Small intestine (tissue), 7 donors: ENCODE results near the gene NFATC1. TPM values are rescaled to one million over a fixed set of nuclear protein-coding genes. Genes with fewer than 3 reads are reported as not detected.

Source experiments
- DNase-seq, 2 donors: peaks; one replicate each; pipeline versions ENCODE4 v3.0.0 to v3.0.0-alpha.2; 2013
- FAIRE-seq: peaks from 2 replicates; lab custom pipeline; 2012; peaks lifted over from hg19 to GRCh38; lab: Jason Lieb, UNC
- H3K27ac ChIP-seq, 3 donors: one replicate each; pipeline ENCODE4 v1.5.1; 2013; ENCODE audit warnings: low read length in 2 of 3, mild to moderate bottlenecking in 2 of 3, control low read depth in 1 of 3, inconsistent platforms in 1 of 3, low read depth in 1 of 3, moderate library complexity in 1 of 3
- H3K27me3 ChIP-seq, 3 donors: one replicate each; pipeline ENCODE4 v1.6.1; 2013; ENCODE audit warnings: low read length in 3 of 3, inconsistent platforms in 1 of 3; ENCODE audit not compliant: control insufficient read depth in 3 of 3, insufficient read depth in 3 of 3
- H3K36me3 ChIP-seq, 3 donors: one replicate each; pipeline ENCODE4 v1.6.1; 2013; ENCODE audit warnings: low read length in 3 of 3, inconsistent platforms in 1 of 3, low read depth in 1 of 3, mild to moderate bottlenecking in 1 of 3, moderate library complexity in 1 of 3; ENCODE audit not compliant: control insufficient read depth in 3 of 3, insufficient read depth in 2 of 3
- H3K4me1 ChIP-seq, 3 donors: one replicate each; pipeline ENCODE4 v1.6.1; 2013; ENCODE audit warnings: low read length in 2 of 3, inconsistent platforms in 1 of 3, low read depth in 1 of 3, mild to moderate bottlenecking in 1 of 3, moderate library complexity in 1 of 3; ENCODE audit not compliant: control insufficient read depth in 3 of 3, insufficient read depth in 2 of 3
- H3K4me3 ChIP-seq, 3 donors: one replicate each; pipeline ENCODE4 v1.5.1; 2013; ENCODE audit warnings: low read length in 3 of 3, control low read depth in 1 of 3, inconsistent platforms in 1 of 3, low read depth in 1 of 3, mild to moderate bottlenecking in 1 of 3, moderate library complexity in 1 of 3
- H3K9me3 ChIP-seq, 2 donors: one replicate each; pipeline ENCODE4 v1.6.1; 2013; ENCODE audit warnings: low read depth in 1 of 2, low read length in 1 of 2; ENCODE audit not compliant: control insufficient read depth in 2 of 2, insufficient read depth in 1 of 2
- WGBS, 3 donors: extraction: QIAGEN DNeasy Blood & Tissue Kit; methylation state at CpG; one replicate each; pipeline ENCODE4 v1.1.7; 2013; 5-methylcytosine and 5-hydroxymethylcytosine counted together
- polyA plus RNA-seq, 4 donors: library from polyadenylated mRNA; stranded (reverse) in 3 of 4; unstranded in 1 of 4; fragments of 200-250 nt in 3 of 4; fragments of 120-200 nt in 1 of 4; gene quantifications; one replicate each; pipeline versions ENCODE4 v1.2.1 to v1.2.3, GENCODE V29; 2013
- donor health status: healthy with polysubstance abuse.
- donor health status: control.
- donor health status: control.
- donor health status: Bipolar disorder and iron deficiency.
- donor health status: healthy.

The NFATC1 gene
- polyA plus RNA-seq, 4 donors = 0.67 to 5.9 (median 2.2) TPM

DNA sequence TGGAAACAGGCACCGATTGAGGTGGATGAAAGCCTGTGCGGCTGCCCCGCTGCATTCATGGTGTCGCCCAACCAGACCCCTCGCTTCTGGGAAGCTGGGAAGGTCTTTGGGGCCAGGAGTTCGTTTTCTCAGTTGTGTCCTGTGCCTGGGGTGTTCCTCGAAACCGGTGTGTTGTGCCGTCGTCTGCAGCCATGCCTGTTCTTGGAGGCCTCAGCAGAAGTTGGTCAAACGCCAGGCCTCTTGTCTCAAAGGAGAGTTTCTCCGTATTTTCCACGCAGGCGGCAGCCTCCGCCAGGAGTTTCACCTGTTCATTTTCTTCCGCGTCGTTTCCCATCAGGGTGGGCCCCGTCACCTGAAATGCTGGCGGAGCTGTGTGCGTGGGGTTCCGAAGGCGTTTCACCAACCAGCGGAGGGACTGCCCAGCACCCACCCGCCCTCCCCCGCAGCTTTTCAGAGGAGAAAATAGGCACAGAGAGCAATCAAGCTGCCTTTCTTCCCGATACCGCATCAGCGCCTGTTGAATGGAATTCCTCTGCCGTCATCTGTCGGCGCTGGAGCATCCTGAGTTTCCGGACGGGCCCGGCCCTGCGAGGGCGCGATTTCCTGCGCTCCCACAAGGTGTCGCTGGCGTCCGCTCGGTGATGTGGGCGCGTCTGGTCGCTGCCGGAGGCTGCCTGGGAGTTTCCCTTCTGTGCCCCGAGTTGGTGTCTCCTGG lies 17.0 kb upstream of the NFATC1 start:
- Histone ChIP-seq H3K4me3 (no peak overlapping the region), H3K4me1 (no peaks in the 10 kb centered on the region), H3K9me3 (no peaks in the 10 kb centered on the region), H3K36me3 (peaks cover 0 to 37% (median 2%) of the 10 kb centered on the region in 3 donors), H3K27ac (no peak overlapping the region), H3K27me3 (no peaks in the 10 kb centered on the region)
- no peak for FAIRE-seq
- DNase-seq = peak; percentile 67 to 84
- WGBS, 3 donors = 44 to 47% (median 45%) methylated on average over 48 of the region's 48 CpGs

DNA sequence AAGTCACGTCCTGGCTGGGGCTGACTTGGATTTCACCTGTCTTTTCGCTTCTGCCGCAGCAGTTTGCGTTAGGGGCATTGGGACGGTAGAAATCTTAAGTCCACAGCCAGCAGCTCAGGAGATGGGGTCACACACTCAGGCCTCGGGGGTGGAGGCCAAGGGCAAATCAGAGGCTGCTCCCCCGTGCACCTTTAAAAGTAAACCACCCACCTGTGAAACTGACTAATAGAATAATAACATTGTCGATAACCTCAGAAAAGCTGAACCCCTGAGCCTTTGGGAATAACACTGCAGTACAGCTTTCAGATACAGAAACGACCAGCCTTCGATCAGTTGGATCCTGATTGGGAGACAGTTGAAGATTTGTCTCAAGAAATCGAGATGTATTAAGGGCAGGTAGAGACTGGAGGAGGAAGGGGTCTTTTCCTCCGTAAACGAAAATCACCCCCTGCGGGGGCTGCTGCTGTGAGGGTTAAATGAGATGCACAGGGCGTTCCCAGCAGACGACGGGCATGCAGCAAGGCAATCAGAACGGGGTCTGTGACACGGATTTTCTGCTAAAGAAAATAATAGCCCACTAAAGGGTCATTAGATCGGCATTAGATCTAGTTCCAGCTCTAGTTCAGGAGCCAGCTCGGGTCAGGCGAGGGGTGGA lies 16.4 kb upstream of the NFATC1 start:
- 64 to 70% (median 65%) methylated on average over 22 of the region's 22 CpGs for WGBS, 3 donors
- Histone ChIP-seq H3K4me1 (no peaks in the 10 kb centered on the region), H3K4me3 (no peak overlapping the region), H3K27ac (no peak overlapping the region), H3K9me3 (no peaks in the 10 kb centered on the region), H3K27me3 (no peaks in the 10 kb centered on the region), H3K36me3 (peaks cover 0 to 35% (median 2%) of the 10 kb centered on the region in 3 donors)
- DNase-seq = no peak
- FAIRE-seq = no peak

DNA sequence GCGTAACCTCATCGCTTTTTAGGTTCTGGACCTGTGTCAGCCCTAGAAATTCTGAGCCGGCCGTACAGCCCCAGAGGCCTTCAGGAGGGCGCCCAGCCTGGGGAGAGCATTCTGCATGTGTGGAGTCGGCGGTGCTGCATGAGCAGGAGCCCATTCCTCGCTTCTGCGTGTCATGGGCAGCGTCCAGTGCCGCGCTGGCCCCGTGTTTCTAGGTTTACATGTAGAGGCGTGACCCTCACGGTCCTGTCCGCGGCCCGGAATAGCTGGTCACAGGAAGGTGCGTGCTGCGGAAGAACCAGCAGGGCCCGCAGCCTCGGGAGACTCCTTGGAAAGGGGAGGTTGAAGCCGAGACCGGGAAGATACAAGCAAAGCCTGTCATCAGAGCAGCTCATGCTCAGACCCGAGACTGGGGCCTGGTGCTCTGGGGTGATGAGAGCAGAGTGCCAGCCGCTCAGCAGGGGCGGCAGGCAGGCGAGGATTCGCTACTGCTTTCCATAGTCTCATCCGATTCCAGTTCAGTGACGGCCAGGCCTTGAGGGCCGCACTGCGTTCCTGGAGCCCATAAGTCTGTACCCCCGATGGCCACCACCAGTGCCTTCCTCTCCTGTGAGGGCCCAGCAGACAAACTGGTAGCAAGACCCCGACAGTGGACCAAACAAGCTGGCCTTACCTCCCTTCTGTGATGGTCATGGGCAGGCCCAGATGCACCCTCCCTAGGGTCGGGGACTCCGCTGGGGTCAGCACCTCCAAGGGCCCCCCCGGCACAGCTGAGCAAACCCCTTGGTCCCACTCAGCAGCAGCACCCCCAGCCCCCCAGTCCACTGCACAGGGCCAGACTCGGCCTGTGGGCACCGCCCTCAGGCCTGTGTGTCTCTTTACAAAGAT lies 15.6 kb upstream of the NFATC1 start:
- no peak for FAIRE-seq
- no peak overlapping the region for H3K4me3 ChIP-seq
- H3K27me3 ChIP-seq = no peaks in the 10 kb centered on the region
- no peaks in the 10 kb centered on the region for H3K9me3 ChIP-seq
- H3K27ac ChIP-seq = no peak overlapping the region
- no peaks in the 10 kb centered on the region for H3K4me1 ChIP-seq
- WGBS, 3 donors = 89 to 94% (median 92%) methylated on average over 40 of the region's 40 CpGs
- peaks cover 0 to 31% (median 2%) of the 10 kb centered on the region in 3 donors for H3K36me3 ChIP-seq
- DNase-seq = no peak

DNA sequence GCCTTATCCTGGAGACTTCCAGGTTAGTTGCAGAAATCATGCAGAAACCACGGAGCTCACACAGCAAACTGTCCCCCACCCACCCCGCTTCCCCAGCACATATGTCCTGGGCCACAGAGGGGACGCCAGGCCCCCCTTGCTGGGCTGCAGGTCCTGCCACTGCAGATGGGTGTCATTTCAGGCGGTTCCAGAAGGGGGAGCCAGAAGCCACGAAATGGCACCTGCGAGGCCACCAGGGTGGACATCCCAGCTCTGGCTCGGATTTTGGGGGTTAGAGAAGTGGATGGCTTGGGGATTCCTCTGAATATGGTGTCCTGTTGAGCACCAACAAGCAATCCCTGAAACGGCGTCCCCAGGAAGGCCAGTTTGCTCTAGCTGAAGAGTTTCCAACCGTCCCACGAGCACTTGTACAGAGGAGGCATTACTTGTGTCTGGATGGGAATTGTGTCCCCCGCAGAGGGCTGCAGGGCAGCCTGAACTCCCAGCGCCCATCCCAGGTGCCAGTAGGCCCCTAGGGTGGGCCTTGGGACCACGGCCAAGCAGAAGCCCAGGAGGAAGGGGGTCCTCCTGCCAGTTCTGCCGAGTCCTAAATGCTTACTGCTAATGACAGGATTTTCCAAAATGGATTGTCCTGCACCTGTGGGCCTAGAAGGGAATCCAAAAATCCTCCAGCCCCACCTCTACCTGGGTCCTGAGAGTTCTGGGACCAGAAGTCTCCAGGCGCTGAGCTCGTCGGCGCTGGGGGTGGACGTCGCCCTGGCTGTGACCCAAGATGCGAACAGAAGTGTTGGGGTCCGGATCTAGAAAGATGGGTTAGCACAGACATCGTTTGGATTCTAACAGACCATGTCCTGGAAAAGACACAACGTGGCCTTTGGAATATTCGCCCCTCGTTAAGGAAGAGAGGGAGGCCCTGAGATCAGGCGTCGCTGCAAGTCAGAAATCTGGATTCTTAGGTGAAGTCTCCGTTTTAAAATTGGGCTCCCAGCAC lies 14.6 kb upstream of the NFATC1 start:
- Histone ChIP-seq H3K27ac (no peak overlapping the region), H3K36me3 (peaks cover 0 to 31% (median 2%) of the 10 kb centered on the region in 3 donors), H3K27me3 (no peaks in the 10 kb centered on the region), H3K9me3 (no peaks in the 10 kb centered on the region), H3K4me1 (no peaks in the 10 kb centered on the region), H3K4me3 (no peak overlapping the region)
- FAIRE-seq (no peak), DNase-seq (peak; percentile 37 to 56)
- WGBS, 3 donors = 49 to 62% (median 55%) methylated on average over 30 of the region's 30 CpGs

DNA sequence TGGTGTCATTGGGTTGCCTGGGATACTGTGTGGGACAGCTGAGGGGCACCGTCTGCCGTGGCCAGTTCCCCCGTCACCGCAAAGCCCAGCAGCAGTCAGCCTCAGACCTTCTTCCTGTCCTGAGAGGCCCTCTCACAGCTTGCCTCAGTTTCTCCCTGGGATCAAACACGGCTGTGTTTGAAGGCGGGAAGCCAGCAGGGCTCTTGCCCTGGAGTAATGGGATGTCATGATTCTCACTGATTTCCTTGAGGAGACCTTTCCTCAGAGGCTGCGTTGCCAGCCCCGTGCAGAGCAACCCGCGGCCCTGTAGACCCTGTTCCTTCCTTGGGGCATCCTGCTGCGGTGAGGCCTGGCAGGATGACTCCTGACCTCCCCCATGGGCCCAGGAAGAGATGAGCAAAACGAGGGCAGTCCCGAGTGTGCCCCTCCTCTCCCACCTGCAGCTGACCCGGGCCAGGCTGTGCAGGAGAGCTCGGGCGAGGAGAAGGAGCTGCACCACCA lies 13.9 kb upstream of the NFATC1 start:
- no peak for DNase-seq

DNA sequence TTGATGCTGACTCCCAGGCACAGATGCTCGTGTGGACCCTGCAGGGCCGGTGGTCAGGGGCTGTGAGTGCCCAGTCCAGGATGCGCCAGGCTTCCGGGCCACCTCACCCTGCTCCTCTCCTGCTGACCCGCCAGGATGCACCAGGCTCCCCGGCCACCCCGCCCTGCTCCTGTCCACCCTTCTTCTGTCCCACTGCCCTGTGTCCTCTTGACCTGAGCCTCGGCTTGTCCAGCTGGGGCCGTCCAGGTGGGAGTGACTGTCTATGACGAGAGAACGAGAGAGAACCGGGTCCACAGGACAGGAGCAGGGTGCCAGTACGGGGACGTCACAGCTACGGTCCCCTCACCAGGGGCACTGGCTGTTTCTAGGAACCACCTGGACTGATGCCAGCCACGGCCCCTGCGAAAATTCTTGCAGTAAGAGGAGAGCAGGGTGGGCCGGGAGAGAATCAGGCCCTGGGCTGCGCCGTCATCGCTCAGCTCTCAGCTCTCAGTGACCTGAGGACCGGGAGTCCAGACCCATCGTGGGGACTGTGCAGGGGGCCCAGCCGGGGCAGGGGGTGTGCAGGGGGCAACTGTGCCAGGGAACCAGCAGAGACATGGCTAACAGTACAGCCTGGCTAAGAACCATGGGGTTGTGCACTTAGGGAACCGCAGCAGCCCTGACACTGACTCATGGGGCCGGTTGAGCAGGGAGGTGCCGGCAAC lies 12.9 kb upstream of the NFATC1 start:
- H3K27ac ChIP-seq = no peak overlapping the region
- DNase-seq (no peak), FAIRE-seq (no peak)
- H3K36me3 ChIP-seq = peaks cover 0 to 22% (median 0%) of the 10 kb centered on the region in 3 donors
- H3K4me3 ChIP-seq = no peak overlapping the region
- no peaks in the 10 kb centered on the region for H3K9me3 ChIP-seq
- no peaks in the 10 kb centered on the region for H3K4me1 ChIP-seq
- 57 to 78% (median 62%) methylated on average over 27 of the region's 27 CpGs for WGBS, 3 donors
- peaks cover 0 to 9% (median 0%) of the 10 kb centered on the region in 3 donors for H3K27me3 ChIP-seq

More for the DNA sequence above, 13.9 kb upstream of the NFATC1 start:
- whole genome bisulfite sequencing, 3 donors = 62 to 81% (median 69%) methylated on average over 16 of the region's 16 CpGs
- Histone ChIP-seq H3K27ac (no peak overlapping the region), H3K4me3 (no peak overlapping the region), H3K4me1 (no peaks in the 10 kb centered on the region), H3K27me3 (peaks cover 0 to 2% (median 0%) of the 10 kb centered on the region in 3 donors), H3K9me3 (no peaks in the 10 kb centered on the region), H3K36me3 (peaks cover 0 to 31% (median 2%) of the 10 kb centered on the region in 3 donors)
- FAIRE-seq = no peak

DNA sequence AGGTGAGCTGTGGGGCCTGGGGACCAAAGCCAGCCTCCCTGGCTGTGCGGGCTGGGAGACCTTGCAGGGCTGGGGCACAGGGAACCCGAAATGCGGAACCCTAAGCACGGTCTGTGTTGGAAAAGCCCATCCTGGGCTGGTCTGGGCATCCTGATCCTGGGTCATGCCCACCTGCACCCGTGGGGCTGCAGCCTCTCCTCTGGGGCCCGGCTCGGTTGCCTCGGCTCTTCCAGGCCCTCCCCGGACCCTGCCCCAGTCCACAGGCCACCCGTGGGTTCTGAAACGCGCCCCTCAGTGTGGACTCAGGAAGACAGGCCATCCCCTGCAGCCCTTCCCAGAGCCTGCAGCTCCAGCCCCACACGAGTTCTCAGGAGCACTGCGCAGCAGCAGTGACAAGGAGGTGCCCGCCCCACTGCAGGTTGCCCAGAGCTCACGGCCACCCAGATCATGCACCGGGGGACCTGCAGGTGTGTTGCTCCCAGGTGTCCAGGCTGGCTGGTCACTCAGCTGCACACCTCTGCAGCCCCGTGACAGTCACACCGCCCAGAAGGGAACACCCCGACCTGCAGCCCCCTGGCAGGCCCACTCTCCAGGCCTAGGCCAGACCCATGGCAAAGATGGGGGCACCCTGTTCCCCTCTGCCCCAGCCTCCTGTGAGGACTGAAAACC lies 12.2 kb upstream of the NFATC1 start:
- H3K36me3 ChIP-seq = peaks cover 0 to 16% (median 0%) of the 10 kb centered on the region in 3 donors
- H3K4me3 ChIP-seq = no peak overlapping the region
- WGBS, 3 donors = 61 to 85% (median 68%) methylated on average over 16 to 20 of the region's 20 CpGs
- DNase-seq (no peak), FAIRE-seq (no peak)
- H3K4me1 ChIP-seq = no peaks in the 10 kb centered on the region
- H3K27me3 ChIP-seq = peaks cover 0 to 15% (median 0%) of the 10 kb centered on the region in 3 donors
- no peak overlapping the region for H3K27ac ChIP-seq
- H3K9me3 ChIP-seq = no peaks in the 10 kb centered on the region
